Neural cell (in vitro differentiated cells): ENCODE results near the gene OR8A1.
"Not testable (repeated sequence)": the region's sequence is repeated elsewhere in the genome, so short reads cannot be mapped to it uniquely, and the experiment has no call there.

ENCODE experiments used
- EP300 ChIP-seq: fragments of 450-650 bp; conservative IDR thresholded peaks from 2 replicates; pipeline ENCODE4 v1.6.1; 2014; ENCODE audit warnings: antibody characterized with exemption, mild to moderate bottlenecking, moderate library complexity; ENCODE audit not compliant: poor library complexity, severe bottlenecking
- EZH2 ChIP-seq: fragments of 200-600, 300-800 bp; shearing (Covaris generic), sonication (generic); IDR thresholded peaks from 2 replicates; pipeline ENCODE4 v1.6.1; 2014; ENCODE audit warnings: antibody characterized with exemption, low read length, borderline replicate concordance, mild to moderate bottlenecking; ENCODE audit not compliant: insufficient read depth, poor library complexity, severe bottlenecking
- MXI1 ChIP-seq: fragments of 450-650 bp; conservative IDR thresholded peaks from 2 replicates; pipeline ENCODE4 v1.6.1; 2014; ENCODE audit warnings: antibody characterized with exemption, mild to moderate bottlenecking; ENCODE audit not compliant: poor library complexity, severe bottlenecking
- POLR2AphosphoS5 ChIP-seq: IDR thresholded peaks from 2 replicates; pipeline ENCODE4 v1.6.1; 2012
- RAD21 ChIP-seq: fragments of 450-650 bp; conservative IDR thresholded peaks from 2 replicates; pipeline ENCODE4 v1.6.1; 2014; ENCODE audit warnings: antibody characterized with exemption, mild to moderate bottlenecking, moderate library complexity
- SMC3 ChIP-seq: fragments of 450-650 bp; conservative IDR thresholded peaks from 2 replicates; pipeline ENCODE4 v1.6.1; 2014; ENCODE audit warnings: antibody characterized with exemption, mild to moderate bottlenecking, moderate library complexity; ENCODE audit not compliant: poor library complexity
- TAF1 ChIP-seq: IDR thresholded peaks from 2 replicates; pipeline ENCODE4 v1.6.1; 2012; ENCODE audit warnings: low read depth
- TF ChIP-seq, protein P1 (sequence below): fragments of 450-650 bp; IDR thresholded peaks from 2 replicates; pipeline ENCODE4 v1.5.1; 2014; ENCODE audit warnings: antibody characterized with exemption, mild to moderate bottlenecking, moderate library complexity; ENCODE audit not compliant: poor library complexity, severe bottlenecking
- TF ChIP-seq, protein P2 (sequence below): IDR thresholded peaks from 2 replicates; pipeline ENCODE4 v1.6.1; 2012; ENCODE audit warnings: borderline replicate concordance

GRCh38 chr11:124602723-124603122, 32.9 kb downstream of the OR8A1 start:
- TF ChIP-seq EZH2, TAF1, EP300, RAD21, POLR2AphosphoS5, SMC3, MXI1: not testable (repeated sequence)
- TF ChIP-seq, protein P1, sequence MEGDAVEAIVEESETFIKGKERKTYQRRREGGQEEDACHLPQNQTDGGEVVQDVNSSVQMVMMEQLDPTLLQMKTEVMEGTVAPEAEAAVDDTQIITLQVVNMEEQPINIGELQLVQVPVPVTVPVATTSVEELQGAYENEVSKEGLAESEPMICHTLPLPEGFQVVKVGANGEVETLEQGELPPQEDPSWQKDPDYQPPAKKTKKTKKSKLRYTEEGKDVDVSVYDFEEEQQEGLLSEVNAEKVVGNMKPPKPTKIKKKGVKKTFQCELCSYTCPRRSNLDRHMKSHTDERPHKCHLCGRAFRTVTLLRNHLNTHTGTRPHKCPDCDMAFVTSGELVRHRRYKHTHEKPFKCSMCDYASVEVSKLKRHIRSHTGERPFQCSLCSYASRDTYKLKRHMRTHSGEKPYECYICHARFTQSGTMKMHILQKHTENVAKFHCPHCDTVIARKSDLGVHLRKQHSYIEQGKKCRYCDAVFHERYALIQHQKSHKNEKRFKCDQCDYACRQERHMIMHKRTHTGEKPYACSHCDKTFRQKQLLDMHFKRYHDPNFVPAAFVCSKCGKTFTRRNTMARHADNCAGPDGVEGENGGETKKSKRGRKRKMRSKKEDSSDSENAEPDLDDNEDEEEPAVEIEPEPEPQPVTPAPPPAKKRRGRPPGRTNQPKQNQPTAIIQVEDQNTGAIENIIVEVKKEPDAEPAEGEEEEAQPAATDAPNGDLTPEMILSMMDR: not testable (repeated sequence)
- TF ChIP-seq, protein P2, sequence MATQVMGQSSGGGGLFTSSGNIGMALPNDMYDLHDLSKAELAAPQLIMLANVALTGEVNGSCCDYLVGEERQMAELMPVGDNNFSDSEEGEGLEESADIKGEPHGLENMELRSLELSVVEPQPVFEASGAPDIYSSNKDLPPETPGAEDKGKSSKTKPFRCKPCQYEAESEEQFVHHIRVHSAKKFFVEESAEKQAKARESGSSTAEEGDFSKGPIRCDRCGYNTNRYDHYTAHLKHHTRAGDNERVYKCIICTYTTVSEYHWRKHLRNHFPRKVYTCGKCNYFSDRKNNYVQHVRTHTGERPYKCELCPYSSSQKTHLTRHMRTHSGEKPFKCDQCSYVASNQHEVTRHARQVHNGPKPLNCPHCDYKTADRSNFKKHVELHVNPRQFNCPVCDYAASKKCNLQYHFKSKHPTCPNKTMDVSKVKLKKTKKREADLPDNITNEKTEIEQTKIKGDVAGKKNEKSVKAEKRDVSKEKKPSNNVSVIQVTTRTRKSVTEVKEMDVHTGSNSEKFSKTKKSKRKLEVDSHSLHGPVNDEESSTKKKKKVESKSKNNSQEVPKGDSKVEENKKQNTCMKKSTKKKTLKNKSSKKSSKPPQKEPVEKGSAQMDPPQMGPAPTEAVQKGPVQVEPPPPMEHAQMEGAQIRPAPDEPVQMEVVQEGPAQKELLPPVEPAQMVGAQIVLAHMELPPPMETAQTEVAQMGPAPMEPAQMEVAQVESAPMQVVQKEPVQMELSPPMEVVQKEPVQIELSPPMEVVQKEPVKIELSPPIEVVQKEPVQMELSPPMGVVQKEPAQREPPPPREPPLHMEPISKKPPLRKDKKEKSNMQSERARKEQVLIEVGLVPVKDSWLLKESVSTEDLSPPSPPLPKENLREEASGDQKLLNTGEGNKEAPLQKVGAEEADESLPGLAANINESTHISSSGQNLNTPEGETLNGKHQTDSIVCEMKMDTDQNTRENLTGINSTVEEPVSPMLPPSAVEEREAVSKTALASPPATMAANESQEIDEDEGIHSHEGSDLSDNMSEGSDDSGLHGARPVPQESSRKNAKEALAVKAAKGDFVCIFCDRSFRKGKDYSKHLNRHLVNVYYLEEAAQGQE: not testable (repeated sequence)
